ENCODE data around the gene TIPIN. TPM values are rescaled to one million over a fixed set of nuclear protein-coding genes. Genes with fewer than 3 reads are reported as not detected.

TIPIN gene
- polyA plus RNA-seq, 1 of the 3 experiments (the other 2 are of a cell fraction): 5.7 TPM

GRCh38 chr15:66312144-66312543 is 44.3 kb downstream of the TIPIN start:
- peaks cover 38 to 47% of the 10 kb centered on the region in 2 experiments for H3K36me3 ChIP-seq (replicated peaks in 1 of 2; ENCODE audit: control insufficient read depth in 1 of 2, insufficient read depth in 2 of 2, low read length in 1 of 2)
- no peak for DNase-seq
- no peak overlapping the region for H3K4me2 ChIP-seq
- H3F3A ChIP-seq (replicated peaks; ENCODE audit: insufficient read depth): no peaks in the 10 kb centered on the region
- WGBS (ENCODE audit: low lambda C conversion rate): 96% methylated on average over 2 of the region's 2 CpGs
- no peak overlapping the region for H3K9ac ChIP-seq
- no peaks in the 10 kb centered on the region for H3K4me1 ChIP-seq (ENCODE audit: control insufficient read depth in 1 of 2, insufficient read depth in 2 of 2, low read depth in 1 of 2, low read length in 1 of 2)
- no peaks in the 10 kb centered on the region for H4K20me1 ChIP-seq (ENCODE audit: insufficient read depth)
- H3K27me3 ChIP-seq (ENCODE audit: insufficient read depth): no peaks in the 10 kb centered on the region
- H3K27ac ChIP-seq (ENCODE audit: low read depth in 2 of 2, low read length in 1 of 2): no peak overlapping the region
- ChIA-PET CTCF (interaction anchor here (1.4 kb wide), 1 partner anchor 24 kb away, joined by 3 read pairs; no protein-coding TSS in a partner anchor), POLR2A (no interaction called here)
- H3K79me2 ChIP-seq (ENCODE audit: insufficient read depth): no peaks in the 10 kb centered on the region
- H2AFZ ChIP-seq (ENCODE audit: low read depth): no peak overlapping the region
- no peak for TF ChIP-seq EZH2phosphoT487 (IDR thresholded peaks at IDR 0.05; ENCODE audit: borderline replicate concordance, low read depth)
- no peak for TF ChIP-seq EP300 (IDR thresholded peaks at IDR 0.05; ENCODE audit: borderline replicate concordance in 1 of 2, low read depth in 1 of 2, low read length in 1 of 2)
- no peak for TF ChIP-seq RXRA (IDR thresholded peaks at IDR 0.05; ENCODE audit: borderline replicate concordance, low read depth)
- TF ChIP-seq PBX3 (IDR thresholded peaks at IDR 0.05): no peak
- no peaks in the 10 kb centered on the region for H3K9me2 ChIP-seq
- H3K9me3 ChIP-seq: no peaks in the 10 kb centered on the region
- H3K4me3 ChIP-seq (ENCODE audit: low read depth in 2 of 2, low read length in 1 of 2): no peak overlapping the region

GRCh38 chr15:66310786-66311185 is 45.7 kb downstream of the TIPIN start:
- ChIA-PET POLR2A (no interaction called here), CTCF (no interaction called here)
- H3K27me3 ChIP-seq (ENCODE audit: insufficient read depth): no peaks in the 10 kb centered on the region
- H3K4me3 ChIP-seq (ENCODE audit: low read depth in 2 of 2, low read length in 1 of 2): no peak overlapping the region
- no peak for DNase-seq
- peaks cover 35 to 51% of the 10 kb centered on the region in 2 experiments for H3K36me3 ChIP-seq (replicated peaks in 1 of 2; ENCODE audit: control insufficient read depth in 1 of 2, insufficient read depth in 2 of 2, low read length in 1 of 2)
- no peaks in the 10 kb centered on the region for H3F3A ChIP-seq (replicated peaks; ENCODE audit: insufficient read depth)
- H3K4me2 ChIP-seq: no peak overlapping the region
- no peak overlapping the region for H3K9ac ChIP-seq
- no peaks in the 10 kb centered on the region for H4K20me1 ChIP-seq (ENCODE audit: insufficient read depth)
- no peaks in the 10 kb centered on the region for H3K4me1 ChIP-seq (ENCODE audit: control insufficient read depth in 1 of 2, insufficient read depth in 2 of 2, low read depth in 1 of 2, low read length in 1 of 2)
- H3K9me3 ChIP-seq: no peaks in the 10 kb centered on the region
- WGBS (ENCODE audit: low lambda C conversion rate): 98% methylated on average over 2 of the region's 2 CpGs
- no peaks in the 10 kb centered on the region for H3K79me2 ChIP-seq (ENCODE audit: insufficient read depth)
- H3K27ac ChIP-seq (ENCODE audit: low read depth in 2 of 2, low read length in 1 of 2): no peak overlapping the region
- no peak overlapping the region for H2AFZ ChIP-seq (ENCODE audit: low read depth)
- no peaks in the 10 kb centered on the region for H3K9me2 ChIP-seq
- TF ChIP-seq GABPA (IDR thresholded peaks at IDR 0.05; ENCODE audit: low read depth) (no peak), RFX5 (IDR thresholded peaks at IDR 0.05; ENCODE audit: low read length) (no peak), CHD2 (IDR thresholded peaks at IDR 0.05; ENCODE audit: low read length, partially characterized antibody) (no peak), TCF12 (IDR thresholded peaks at IDR 0.05) (no peak), RAD21 (IDR thresholded peaks at IDR 0.05; ENCODE audit: low read length) (no peak), FOXM1 (IDR thresholded peaks at IDR 0.05; ENCODE audit: low read depth) (no peak), POLR2AphosphoS5 (IDR thresholded peaks at IDR 0.05; ENCODE audit: low read depth, low read length) (no peak), SIN3A (IDR thresholded peaks at IDR 0.05; ENCODE audit: borderline replicate concordance, low read depth, low read length) (no peak), JUND (IDR thresholded peaks at IDR 0.05) (no peak), USF2 (IDR thresholded peaks at IDR 0.05; ENCODE audit: borderline replicate concordance, low read depth, low read length) (no peak), RCOR1 (IDR thresholded peaks at IDR 0.05; ENCODE audit: low read length) (no peak), NRF1 (IDR thresholded peaks at IDR 0.05; ENCODE audit: low read depth, low read length) (no peak), ELF1 (IDR thresholded peaks at IDR 0.05) (no peak)
- TF ChIP-seq, protein P1, sequence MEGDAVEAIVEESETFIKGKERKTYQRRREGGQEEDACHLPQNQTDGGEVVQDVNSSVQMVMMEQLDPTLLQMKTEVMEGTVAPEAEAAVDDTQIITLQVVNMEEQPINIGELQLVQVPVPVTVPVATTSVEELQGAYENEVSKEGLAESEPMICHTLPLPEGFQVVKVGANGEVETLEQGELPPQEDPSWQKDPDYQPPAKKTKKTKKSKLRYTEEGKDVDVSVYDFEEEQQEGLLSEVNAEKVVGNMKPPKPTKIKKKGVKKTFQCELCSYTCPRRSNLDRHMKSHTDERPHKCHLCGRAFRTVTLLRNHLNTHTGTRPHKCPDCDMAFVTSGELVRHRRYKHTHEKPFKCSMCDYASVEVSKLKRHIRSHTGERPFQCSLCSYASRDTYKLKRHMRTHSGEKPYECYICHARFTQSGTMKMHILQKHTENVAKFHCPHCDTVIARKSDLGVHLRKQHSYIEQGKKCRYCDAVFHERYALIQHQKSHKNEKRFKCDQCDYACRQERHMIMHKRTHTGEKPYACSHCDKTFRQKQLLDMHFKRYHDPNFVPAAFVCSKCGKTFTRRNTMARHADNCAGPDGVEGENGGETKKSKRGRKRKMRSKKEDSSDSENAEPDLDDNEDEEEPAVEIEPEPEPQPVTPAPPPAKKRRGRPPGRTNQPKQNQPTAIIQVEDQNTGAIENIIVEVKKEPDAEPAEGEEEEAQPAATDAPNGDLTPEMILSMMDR (IDR thresholded peaks at IDR 0.05): no peak
- TF ChIP-seq, protein P2, sequence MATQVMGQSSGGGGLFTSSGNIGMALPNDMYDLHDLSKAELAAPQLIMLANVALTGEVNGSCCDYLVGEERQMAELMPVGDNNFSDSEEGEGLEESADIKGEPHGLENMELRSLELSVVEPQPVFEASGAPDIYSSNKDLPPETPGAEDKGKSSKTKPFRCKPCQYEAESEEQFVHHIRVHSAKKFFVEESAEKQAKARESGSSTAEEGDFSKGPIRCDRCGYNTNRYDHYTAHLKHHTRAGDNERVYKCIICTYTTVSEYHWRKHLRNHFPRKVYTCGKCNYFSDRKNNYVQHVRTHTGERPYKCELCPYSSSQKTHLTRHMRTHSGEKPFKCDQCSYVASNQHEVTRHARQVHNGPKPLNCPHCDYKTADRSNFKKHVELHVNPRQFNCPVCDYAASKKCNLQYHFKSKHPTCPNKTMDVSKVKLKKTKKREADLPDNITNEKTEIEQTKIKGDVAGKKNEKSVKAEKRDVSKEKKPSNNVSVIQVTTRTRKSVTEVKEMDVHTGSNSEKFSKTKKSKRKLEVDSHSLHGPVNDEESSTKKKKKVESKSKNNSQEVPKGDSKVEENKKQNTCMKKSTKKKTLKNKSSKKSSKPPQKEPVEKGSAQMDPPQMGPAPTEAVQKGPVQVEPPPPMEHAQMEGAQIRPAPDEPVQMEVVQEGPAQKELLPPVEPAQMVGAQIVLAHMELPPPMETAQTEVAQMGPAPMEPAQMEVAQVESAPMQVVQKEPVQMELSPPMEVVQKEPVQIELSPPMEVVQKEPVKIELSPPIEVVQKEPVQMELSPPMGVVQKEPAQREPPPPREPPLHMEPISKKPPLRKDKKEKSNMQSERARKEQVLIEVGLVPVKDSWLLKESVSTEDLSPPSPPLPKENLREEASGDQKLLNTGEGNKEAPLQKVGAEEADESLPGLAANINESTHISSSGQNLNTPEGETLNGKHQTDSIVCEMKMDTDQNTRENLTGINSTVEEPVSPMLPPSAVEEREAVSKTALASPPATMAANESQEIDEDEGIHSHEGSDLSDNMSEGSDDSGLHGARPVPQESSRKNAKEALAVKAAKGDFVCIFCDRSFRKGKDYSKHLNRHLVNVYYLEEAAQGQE (IDR thresholded peaks at IDR 0.05; ENCODE audit: low read depth, low read length): no peak
